ENCODE measurements around the gene FEN1. TPM values are rescaled to one million over a fixed set of nuclear protein-coding genes. Genes with fewer than 3 reads are reported as not detected.
A peak's percentile ranks its signal among the peaks of the same experiment; 100 is the strongest.

Gene FEN1
- total RNA-seq, 2 experiments from 2014 or later = 109 to 114 TPM

DNA sequence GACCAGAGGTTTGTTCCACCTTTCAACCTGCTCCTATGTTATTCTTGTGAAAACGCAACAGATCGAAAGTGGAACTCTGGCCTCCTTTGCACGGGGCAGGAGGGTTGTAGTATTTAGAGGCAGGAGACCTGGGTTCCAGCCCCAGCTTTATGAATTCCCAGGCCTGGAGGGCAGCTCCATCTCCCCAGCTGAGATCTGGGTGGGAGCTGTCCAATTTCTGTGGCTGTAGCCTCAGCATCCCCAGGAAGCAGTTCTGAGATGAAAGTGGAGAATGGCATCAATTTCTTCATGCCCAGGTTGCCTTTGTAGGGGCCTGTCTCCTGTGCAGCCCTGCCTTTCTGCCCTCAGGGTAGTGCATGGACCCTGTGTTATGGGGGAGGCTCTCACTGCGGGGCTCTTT, 39.5 kb downstream of the FEN1 start:
- H3K9me3 Mint-ChIP-seq = no peaks in the 10 kb centered on the region
- TF ChIP-seq, protein P1, sequence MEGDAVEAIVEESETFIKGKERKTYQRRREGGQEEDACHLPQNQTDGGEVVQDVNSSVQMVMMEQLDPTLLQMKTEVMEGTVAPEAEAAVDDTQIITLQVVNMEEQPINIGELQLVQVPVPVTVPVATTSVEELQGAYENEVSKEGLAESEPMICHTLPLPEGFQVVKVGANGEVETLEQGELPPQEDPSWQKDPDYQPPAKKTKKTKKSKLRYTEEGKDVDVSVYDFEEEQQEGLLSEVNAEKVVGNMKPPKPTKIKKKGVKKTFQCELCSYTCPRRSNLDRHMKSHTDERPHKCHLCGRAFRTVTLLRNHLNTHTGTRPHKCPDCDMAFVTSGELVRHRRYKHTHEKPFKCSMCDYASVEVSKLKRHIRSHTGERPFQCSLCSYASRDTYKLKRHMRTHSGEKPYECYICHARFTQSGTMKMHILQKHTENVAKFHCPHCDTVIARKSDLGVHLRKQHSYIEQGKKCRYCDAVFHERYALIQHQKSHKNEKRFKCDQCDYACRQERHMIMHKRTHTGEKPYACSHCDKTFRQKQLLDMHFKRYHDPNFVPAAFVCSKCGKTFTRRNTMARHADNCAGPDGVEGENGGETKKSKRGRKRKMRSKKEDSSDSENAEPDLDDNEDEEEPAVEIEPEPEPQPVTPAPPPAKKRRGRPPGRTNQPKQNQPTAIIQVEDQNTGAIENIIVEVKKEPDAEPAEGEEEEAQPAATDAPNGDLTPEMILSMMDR (IDR thresholded peaks at IDR 0.05) = no peak
- CTCF ChIA-PET = interaction anchor here (1.4 kb wide), 1 partner anchor 38 kb away, joined by 3 read pairs; no protein-coding TSS in a partner anchor
- H3K36me3 Mint-ChIP-seq (ENCODE audit: low read depth) = peaks cover 50% of the 10 kb centered on the region
- peaks cover 9% of the 10 kb centered on the region for H3K27me3 Mint-ChIP-seq
- H3K4me3 Mint-ChIP-seq = no peak overlapping the region
- ATAC-seq (no peak), DNase-seq (no peak)
- intact Hi-C loops (cut with micrococcal nuclease) = no loop called here
- H3K4me1 Mint-ChIP-seq (ENCODE audit: low read depth) = peaks cover 53% of the 10 kb centered on the region
- POLR2A ChIA-PET = no interaction called here
- H3K27ac Mint-ChIP-seq = peak overlapping the region; percentile 59

DNA sequence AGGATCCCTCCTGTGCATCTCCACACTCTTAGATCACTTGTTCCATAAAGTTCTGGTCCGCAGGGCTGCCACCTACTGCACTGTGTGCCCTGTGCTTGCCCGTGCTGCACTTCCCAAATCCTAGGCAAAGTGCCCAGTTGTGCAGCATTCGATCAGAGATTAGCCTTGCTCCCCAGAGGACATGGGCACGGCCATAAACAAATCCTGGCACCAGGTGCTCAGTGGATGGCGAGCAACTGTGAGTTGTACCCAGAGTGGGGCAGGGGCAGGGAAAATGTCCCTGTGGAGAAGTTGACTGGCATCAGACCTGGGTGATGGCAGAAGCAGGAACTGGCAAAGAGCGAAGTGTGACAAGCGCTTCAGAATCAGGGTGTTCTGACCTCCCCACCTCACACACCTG, 40.0 kb downstream of the FEN1 start:
- DNase-seq = no peak
- H3K27me3 Mint-ChIP-seq = peaks cover 9% of the 10 kb centered on the region
- no peak for ATAC-seq
- CTCF ChIA-PET = interaction anchor here (2.2 kb wide), 1 partner anchor 17 kb away, joined by 11 read pairs; the partner anchor contains the start of gene FADS1
- H3K4me1 Mint-ChIP-seq (ENCODE audit: low read depth) = peaks cover 52% of the 10 kb centered on the region
- H3K36me3 Mint-ChIP-seq (ENCODE audit: low read depth) = peaks cover 49% of the 10 kb centered on the region
- TF ChIP-seq, protein P1 (IDR thresholded peaks at IDR 0.05) = no peak
- H3K4me3 Mint-ChIP-seq = no peak overlapping the region
- H3K27ac Mint-ChIP-seq = peak overlapping the region; percentile 15
- intact Hi-C loops (cut with micrococcal nuclease) = no loop called here
- no peaks in the 10 kb centered on the region for H3K9me3 Mint-ChIP-seq
- POLR2A ChIA-PET = interaction anchor here (2.4 kb wide), 1 partner anchor 16 kb away, joined by 22 read pairs; the partner anchor contains the start of gene FADS1

DNA sequence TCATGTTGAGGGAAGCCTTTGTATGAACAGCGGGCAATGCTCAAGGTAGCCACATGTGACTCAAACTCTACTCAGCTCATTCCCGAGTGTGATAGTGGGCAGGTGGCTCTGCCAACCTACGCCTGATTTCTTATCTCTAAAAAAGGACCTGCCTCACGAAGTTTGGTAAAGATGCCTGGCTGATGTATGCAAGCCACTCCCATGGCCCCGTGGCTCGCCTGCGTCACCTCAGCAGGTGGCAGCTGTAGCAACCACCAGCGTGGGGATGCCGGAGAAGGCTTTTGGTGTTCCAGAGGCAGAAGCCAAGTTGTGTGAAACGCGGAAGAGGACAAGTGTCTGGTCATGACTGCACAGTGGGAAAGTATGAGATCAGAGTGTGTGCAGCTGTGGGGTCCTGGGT, 40.8 kb downstream of the FEN1 start:
- Mint-ChIP-seq H3K27ac (peak overlapping the region; percentile 93), H3K4me1 (ENCODE audit: low read depth) (peaks cover 52% of the 10 kb centered on the region), H3K27me3 (peaks cover 9% of the 10 kb centered on the region), H3K9me3 (no peaks in the 10 kb centered on the region), H3K36me3 (ENCODE audit: low read depth) (peaks cover 49% of the 10 kb centered on the region), H3K4me3 (peak overlapping the region; percentile 43)
- POLR2A ChIA-PET = interaction anchor here (1.3 to 2.4 kb wide), 3 partner anchors 17 to 41 kb away, joined by 7 to 22 read pairs (median 7); partner anchors contain the start of genes FADS1, FEN1 and TMEM258
- DNase-seq (peak; percentile 33), ATAC-seq (no peak)
- CTCF ChIA-PET = interaction anchor here (1.2 to 2.2 kb wide), 3 partner anchors 18 to 497 kb away, joined by 3 to 11 read pairs (median 5); partner anchors contain the start of gene FADS1
- intact Hi-C loops (cut with micrococcal nuclease) = no loop called here
- TF ChIP-seq, protein P1 (IDR thresholded peaks at IDR 0.05) = no peak

- H3K36me3 Mint-ChIP-seq (ENCODE audit: low read depth) = peaks cover 52% of the 10 kb centered on the region
- H3K4me3 Mint-ChIP-seq = peak overlapping the region; percentile 43
- POLR2A ChIA-PET = interaction anchor here (0.8 to 2.4 kb wide), 5 partner anchors 12 to 139 kb away, joined by 3 to 22 read pairs (median 7); partner anchors contain the start of genes FADS1, FEN1 and TMEM258
- no peaks in the 10 kb centered on the region for H3K9me3 Mint-ChIP-seq
- TF ChIP-seq, protein P1 (IDR thresholded peaks at IDR 0.05) = no peak
- no peak for ATAC-seq
- peaks cover 52% of the 10 kb centered on the region for H3K4me1 Mint-ChIP-seq (ENCODE audit: low read depth)
- H3K27me3 Mint-ChIP-seq = peaks cover 9% of the 10 kb centered on the region
- CTCF ChIA-PET = interaction anchor here (1.0 to 2.2 kb wide), 6 partner anchors 18 to 498 kb away, joined by 3 to 11 read pairs (median 4); partner anchors contain the start of gene FADS1
- DNase-seq = no peak
- H3K27ac Mint-ChIP-seq = peak overlapping the region; percentile 93
- intact Hi-C loops (cut with micrococcal nuclease) = no loop called here
Observed at GRCh38 chr11:61833926-61834277, 41.2 kb downstream of the FEN1 start.

Measured in activated CD8-positive, alpha-beta T cell treated with anti-CD3 and anti-CD28 coated beads for 36 hours (primary cell).